SK-N-SH (cell line): Measurements from ENCODE around the gene SYT13. TPM values are rescaled to one million over a fixed set of nuclear protein-coding genes. Genes with fewer than 3 reads are reported as not detected.

Source experiments
- CTCF ChIA-PET: fragments of 300-600, 350-600 bp; formaldehyde crosslinking; extraction: SDS; loops from one replicate; lab custom pipeline; 2021; lab: Yijun Ruan, JAX
- POLR2A ChIA-PET: fragments of 350-600 bp; sonication (Branson Sonifier 250); formaldehyde crosslinking; extraction: SDS; loops from one replicate; lab custom pipeline; 2020; ENCODE audit warnings: antibody characterized with exemption, inconsistent platforms; lab: Yijun Ruan, JAX
- DNase-seq: peaks from one replicate; pipeline ENCODE4 v3.0.0; 2012
- H2AFZ ChIP-seq: fragments of 200-600 bp; sonication (generic); 2 replicates; pipeline ENCODE4 v1.8.1; 2016; ENCODE audit warnings: antibody characterized with exemption, mild to moderate bottlenecking, low read depth
- H3F3A ChIP-seq: fragments of 200-600 bp; sonication (generic); replicated peaks from 2 replicates; pipeline ENCODE3; 2016; ENCODE audit warnings: antibody characterized with exemption, mild to moderate bottlenecking; ENCODE audit not compliant: insufficient read depth
- H3K27ac ChIP-seq, 2 experiments: fragments of 200-500 bp in 1 of 2; fragments of 200-600 bp in 1 of 2; sonication (Bioruptor generic) in 1 of 2; sonication (generic), shearing (Covaris generic) in 1 of 2; 2 replicates each; pipeline versions ENCODE4 v1.5.1 to v1.6.1; 2014 to 2016; ENCODE audit warnings: low read depth in 2 of 2, inconsistent platforms in 1 of 2, low read length in 1 of 2, mild to moderate bottlenecking in 1 of 2, mixed read lengths in 1 of 2
- H3K27me3 ChIP-seq: fragments of 200-600 bp; sonication (generic), shearing (Covaris generic); 2 replicates; pipeline ENCODE4 v1.6.1; 2016; ENCODE audit warnings: mixed run types; ENCODE audit not compliant: insufficient read depth
- H3K36me3 ChIP-seq, 2 experiments: fragments of 200-500 bp in 1 of 2; fragments of 200-600 bp in 1 of 2; sonication (Bioruptor generic) in 1 of 2; sonication (generic) in 1 of 2; replicated peaks in 1 of 2; 2 replicates each; pipeline versions ENCODE3 to v1.5.1; 2014 to 2016; ENCODE audit warnings: low read length in 1 of 2, mild to moderate bottlenecking in 1 of 2; ENCODE audit not compliant: insufficient read depth in 2 of 2, control insufficient read depth in 1 of 2
- H3K4me1 ChIP-seq, 2 experiments: fragments of 200-500 bp in 1 of 2; fragments of 200-600 bp in 1 of 2; sonication (Bioruptor generic) in 1 of 2; sonication (generic), shearing (Covaris generic) in 1 of 2; 2 replicates each; pipeline versions ENCODE4 v1.5.1 to v1.6.1; 2014 to 2016; ENCODE audit warnings: low read depth in 1 of 2, low read length in 1 of 2, mixed run types in 1 of 2; ENCODE audit not compliant: insufficient read depth in 2 of 2, control insufficient read depth in 1 of 2
- H3K4me2 ChIP-seq: fragments of 200-600 bp; sonication (generic), shearing (Covaris generic); 2 replicates; pipeline ENCODE4 v1.6.1; 2017; ENCODE audit warnings: mixed run types
- H3K4me3 ChIP-seq, 2 experiments: fragments of 200-500 bp in 1 of 2; fragments of 200-600 bp in 1 of 2; sonication (Bioruptor generic) in 1 of 2; sonication (generic), shearing (Covaris generic) in 1 of 2; 2 replicates each; pipeline versions ENCODE4 v1.5.1 to v1.8.1; 2014 to 2016; ENCODE audit warnings: low read depth in 2 of 2, inconsistent platforms in 1 of 2, low read length in 1 of 2, mild to moderate bottlenecking in 1 of 2, mixed read lengths in 1 of 2, moderate library complexity in 1 of 2
- H3K79me2 ChIP-seq: fragments of 200-600 bp; sonication (generic); 2 replicates; pipeline ENCODE4 v1.8.1; 2017; ENCODE audit warnings: mild to moderate bottlenecking; ENCODE audit not compliant: insufficient read depth
- H3K9ac ChIP-seq: fragments of 200-600 bp; sonication (generic); 2 replicates; pipeline ENCODE4 v1.6.1; 2017; ENCODE audit warnings: mixed run types
- H3K9me2 ChIP-seq: fragments of 200-600 bp; sonication (generic); 2 replicates; pipeline ENCODE4 v1.6.1; 2017; ENCODE audit warnings: mixed run types
- H3K9me3 ChIP-seq: fragments of 200-600 bp; sonication (generic); 2 replicates; pipeline ENCODE4 v1.6.1; 2017; ENCODE audit warnings: mixed run types, mild to moderate bottlenecking, moderate library complexity
- H4K20me1 ChIP-seq: fragments of 200-600 bp; sonication (generic); 2 replicates; pipeline ENCODE4 v1.6.1; 2017; ENCODE audit warnings: mild to moderate bottlenecking, mixed run types; ENCODE audit not compliant: insufficient read depth
- CTCF ChIP-seq: fragments of 200-600 bp; sonication (generic); IDR thresholded peaks from 2 replicates; pipeline ENCODE4 v1.6.1; 2017; ENCODE audit warnings: antibody characterized with exemption, mild to moderate bottlenecking, moderate library complexity
- FOSL2 ChIP-seq: IDR thresholded peaks from 2 replicates; pipeline ENCODE4 v1.4.0; 2012; ENCODE audit warnings: low read depth, mild to moderate bottlenecking, moderate library complexity, borderline replicate concordance
- MXI1 ChIP-seq: IDR thresholded peaks from 2 replicates; pipeline ENCODE4 v1.6.1; 2012; ENCODE audit warnings: mild to moderate bottlenecking, low read depth, low read length, improper control_type of control experiment
- RAD21 ChIP-seq: IDR thresholded peaks from 2 replicates; pipeline ENCODE4 v1.6.1; 2012; ENCODE audit warnings: mild to moderate bottlenecking, low read length
- WGBS: methylation state at CpG from one replicate; pipeline ENCODE4 v1.1.6; 2017; ENCODE audit warnings: low lambda C conversion rate; 5-methylcytosine and 5-hydroxymethylcytosine counted together
- polyA plus RNA-seq, 3 experiments: library from polyadenylated mRNA; depleted of rRNA; stranded (reverse); fragments of >200 nt; gene quantifications; 2 replicates each; pipeline ENCODE4 v1.2.3, GENCODE V29; 2012
- TF ChIP-seq, protein P1 (sequence below): fragments of 150-350 bp; IDR thresholded peaks from 2 replicates; pipeline ENCODE4 v1.6.1; 2016; ENCODE audit warnings: mild to moderate bottlenecking, low read depth, low read length

Gene SYT13
- polyA plus RNA-seq, 1 of the 3 experiments (the other 2 are of a cell fraction) = not detected

GRCh38 chr11:45233804-45234170, 52.4 kb downstream of the SYT13 start:
- DNase-seq = no peak
- ChIA-PET CTCF (interaction anchor here (0.9 to 5.5 kb wide), 35 partner anchors 10 to 297 kb away, joined by 3 to 43 read pairs (median 6); partner anchors contain the start of gene SYT13), POLR2A (no interaction called here)
- no peak for TF ChIP-seq FOSL2
- peak; percentile 5; the same call in 1 of the 2 replicates for TF ChIP-seq CTCF
- H3K4me1 ChIP-seq = peaks cover 0 to 2% of the 10 kb centered on the region in 2 experiments; a peak in 1 of 4 replicates
- H3K79me2 ChIP-seq = no peaks in the 10 kb centered on the region
- H3K36me3 ChIP-seq = no peaks in the 10 kb centered on the region
- no peak overlapping the region for H3K4me3 ChIP-seq
- no peak overlapping the region for H2AFZ ChIP-seq
- H3F3A ChIP-seq = peaks cover 1% of the 10 kb centered on the region
- no peak overlapping the region for H3K4me2 ChIP-seq
- no peaks in the 10 kb centered on the region for H4K20me1 ChIP-seq
- no peak overlapping the region for H3K9ac ChIP-seq
- 55% methylated on average over 13 of the region's 14 CpGs for WGBS
- H3K27ac ChIP-seq = no peak overlapping the region
- H3K27me3 ChIP-seq = no peaks in the 10 kb centered on the region; the same call in 1 of the 2 replicates
- no peaks in the 10 kb centered on the region for H3K9me3 ChIP-seq
- H3K9me2 ChIP-seq = no peaks in the 10 kb centered on the region

DNA sequence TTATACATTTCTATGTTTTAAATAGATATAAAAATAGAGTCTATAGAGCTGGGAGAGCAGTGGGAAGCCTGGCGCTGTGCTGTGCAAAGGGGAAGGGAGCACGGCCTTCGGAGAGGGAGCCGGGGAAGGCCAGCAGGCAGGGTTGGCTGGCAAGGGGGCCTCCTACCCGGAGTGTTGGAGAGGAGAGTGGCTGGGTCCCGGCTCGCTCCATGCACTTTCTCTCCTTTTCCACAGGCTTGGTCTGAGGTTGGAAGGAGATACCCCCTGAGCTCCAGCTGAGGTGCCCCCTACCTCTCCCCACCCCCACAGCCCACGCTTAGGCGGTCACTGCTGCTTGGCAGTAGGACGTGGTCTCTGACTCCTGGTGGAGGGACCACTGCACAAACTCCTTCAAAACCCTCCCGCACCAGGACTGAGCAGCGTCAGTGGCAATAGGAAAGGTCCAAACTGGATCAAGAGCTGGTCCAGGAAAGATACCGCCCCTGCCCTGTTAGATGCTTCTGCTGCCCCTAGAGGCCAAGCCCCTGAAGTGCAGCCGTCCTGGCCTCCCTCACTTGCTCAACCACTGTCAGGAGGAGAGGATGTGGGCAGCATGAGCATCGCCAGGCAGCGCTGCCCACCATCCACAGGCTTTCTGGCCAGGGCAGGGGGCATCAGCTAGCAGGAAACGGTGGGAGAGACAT, 52.9 kb downstream of the SYT13 start:
- peak; percentile 91 for DNase-seq
- POLR2A ChIA-PET = no interaction called here

More for the DNA sequence above, 52.9 kb downstream of the SYT13 start:
- no peaks in the 10 kb centered on the region for H3K79me2 ChIP-seq
- H3K9me2 ChIP-seq = no peaks in the 10 kb centered on the region
- CTCF ChIA-PET = interaction anchor here (0.6 to 5.5 kb wide), 39 partner anchors 10 to 297 kb away, joined by 3 to 43 read pairs (median 6); partner anchors contain the start of gene SYT13
- H2AFZ ChIP-seq = no peak overlapping the region
- no peaks in the 10 kb centered on the region for H3K9me3 ChIP-seq
- no peak overlapping the region for H3K4me2 ChIP-seq
- H3K4me1 ChIP-seq = peaks cover 0 to 2% of the 10 kb centered on the region in 2 experiments; a peak in 1 of 4 replicates
- no peaks in the 10 kb centered on the region for H3K36me3 ChIP-seq
- TF ChIP-seq, protein P1, sequence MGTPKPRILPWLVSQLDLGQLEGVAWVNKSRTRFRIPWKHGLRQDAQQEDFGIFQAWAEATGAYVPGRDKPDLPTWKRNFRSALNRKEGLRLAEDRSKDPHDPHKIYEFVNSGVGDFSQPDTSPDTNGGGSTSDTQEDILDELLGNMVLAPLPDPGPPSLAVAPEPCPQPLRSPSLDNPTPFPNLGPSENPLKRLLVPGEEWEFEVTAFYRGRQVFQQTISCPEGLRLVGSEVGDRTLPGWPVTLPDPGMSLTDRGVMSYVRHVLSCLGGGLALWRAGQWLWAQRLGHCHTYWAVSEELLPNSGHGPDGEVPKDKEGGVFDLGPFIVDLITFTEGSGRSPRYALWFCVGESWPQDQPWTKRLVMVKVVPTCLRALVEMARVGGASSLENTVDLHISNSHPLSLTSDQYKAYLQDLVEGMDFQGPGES = no peak
- TF ChIP-seq MXI1 (no peak), CTCF (peak; percentile 79), RAD21 (peak; percentile 53)
- H3F3A ChIP-seq = no peaks in the 10 kb centered on the region
- H3K27ac ChIP-seq = no peak overlapping the region
- 48% methylated on average over 14 of the region's 17 CpGs for WGBS
- no peaks in the 10 kb centered on the region; the same call in 1 of the 2 replicates for H3K27me3 ChIP-seq
- H3K4me3 ChIP-seq = no peak overlapping the region
- no peaks in the 10 kb centered on the region for H4K20me1 ChIP-seq
- H3K9ac ChIP-seq = no peak overlapping the region
